Common myeloid progenitor, CD34-positive (primary cell): ENCODE data around the gene ACO2.
A peak's percentile ranks its signal among the peaks of the same experiment; 100 is the strongest.

Experiments
- CTCF ChIA-PET: fragments of 350-600 bp; sonication (Branson Sonifier 250); formaldehyde crosslinking; loops from one replicate; lab custom pipeline; 2021; ENCODE audit warnings: antibody characterized with exemption; lab: Charles Lee
- POLR2A ChIA-PET: fragments of 350-600 bp; sonication (Branson Sonifier 250); formaldehyde crosslinking; loops from one replicate; lab custom pipeline; 2021; ENCODE audit warnings: antibody characterized with exemption; lab: Charles Lee
- DNase-seq, 3 donors: peaks; one replicate each; pipeline versions ENCODE4 v3.0.0 to v3.0.0-alpha.2; 2013
- H3K27ac ChIP-seq, 2 experiments: 1 replicate in 1 of 2; 2 replicates in 1 of 2; pipeline ENCODE4 v1.7.0; 2013; ENCODE audit warnings: inconsistent platforms in 2 of 2, low read length in 2 of 2, mild to moderate bottlenecking in 2 of 2, low read depth in 1 of 2, moderate library complexity in 1 of 2; ENCODE audit not compliant: severe bottlenecking in 2 of 2, insufficient read depth in 1 of 2, poor library complexity in 1 of 2
- H3K27me3 ChIP-seq, 5 experiments: replicated peaks in 2 of 5; 1 replicate in 3 of 5; 2 replicates in 2 of 5; pipeline versions ENCODE4 v1.6.1 to v1.7.0; 2013; ENCODE audit warnings: low read length in 4 of 5, mild to moderate bottlenecking in 2 of 5, moderate library complexity in 2 of 5, inconsistent platforms in 1 of 5; ENCODE audit not compliant: insufficient read depth in 5 of 5, control insufficient read depth in 4 of 5
- H3K36me3 ChIP-seq, 4 experiments: 1 replicate in 2 of 4; 2 replicates in 2 of 4; pipeline versions ENCODE4 v1.6.1 to v1.7.0; 2013; ENCODE audit warnings: low read length in 3 of 4, control low read depth in 1 of 4, mild to moderate bottlenecking in 1 of 4; ENCODE audit not compliant: control insufficient read depth in 4 of 4, insufficient read depth in 4 of 4
- H3K4me1 ChIP-seq, 4 experiments: 1 replicate in 3 of 4; 2 replicates in 1 of 4; pipeline versions ENCODE4 v1.6.1 to v1.7.1; 2013; ENCODE audit warnings: low read length in 3 of 4, mild to moderate bottlenecking in 3 of 4, control low read depth in 1 of 4, inconsistent platforms in 1 of 4, moderate library complexity in 1 of 4; ENCODE audit not compliant: control insufficient read depth in 4 of 4, insufficient read depth in 4 of 4; ENCODE audit errors: control extremely low read depth in 1 of 4
- H3K4me3 ChIP-seq, 7 experiments: 1 replicate in 4 of 7; 2 replicates in 3 of 7; pipeline versions ENCODE4 v1.5.1 to v1.7.0; 2013; ENCODE audit warnings: mild to moderate bottlenecking in 7 of 7, low read length in 6 of 7, moderate library complexity in 6 of 7, inconsistent platforms in 2 of 7, low read depth in 2 of 7, control low read depth in 1 of 7; ENCODE audit not compliant: insufficient read depth in 4 of 7, control insufficient read depth in 1 of 7; ENCODE audit errors: extremely low read depth in 1 of 7
- H3K9me3 ChIP-seq, 5 experiments: 1 replicate in 4 of 5; 2 replicates in 1 of 5; pipeline versions ENCODE4 v1.6.1 to v1.7.1; 2013; ENCODE audit warnings: low read length in 4 of 5, mild to moderate bottlenecking in 2 of 5, inconsistent platforms in 1 of 5, low read depth in 1 of 5, moderate library complexity in 1 of 5; ENCODE audit not compliant: control insufficient read depth in 4 of 5, insufficient read depth in 2 of 5; ENCODE audit errors: control extremely low read depth in 1 of 5
- WGBS: methylation state at CpG from one replicate; pipeline ENCODE4 v1.1.5; 2013; ENCODE audit not compliant: insufficient coverage; 5-methylcytosine and 5-hydroxymethylcytosine counted together

ACO2 gene

DNA sequence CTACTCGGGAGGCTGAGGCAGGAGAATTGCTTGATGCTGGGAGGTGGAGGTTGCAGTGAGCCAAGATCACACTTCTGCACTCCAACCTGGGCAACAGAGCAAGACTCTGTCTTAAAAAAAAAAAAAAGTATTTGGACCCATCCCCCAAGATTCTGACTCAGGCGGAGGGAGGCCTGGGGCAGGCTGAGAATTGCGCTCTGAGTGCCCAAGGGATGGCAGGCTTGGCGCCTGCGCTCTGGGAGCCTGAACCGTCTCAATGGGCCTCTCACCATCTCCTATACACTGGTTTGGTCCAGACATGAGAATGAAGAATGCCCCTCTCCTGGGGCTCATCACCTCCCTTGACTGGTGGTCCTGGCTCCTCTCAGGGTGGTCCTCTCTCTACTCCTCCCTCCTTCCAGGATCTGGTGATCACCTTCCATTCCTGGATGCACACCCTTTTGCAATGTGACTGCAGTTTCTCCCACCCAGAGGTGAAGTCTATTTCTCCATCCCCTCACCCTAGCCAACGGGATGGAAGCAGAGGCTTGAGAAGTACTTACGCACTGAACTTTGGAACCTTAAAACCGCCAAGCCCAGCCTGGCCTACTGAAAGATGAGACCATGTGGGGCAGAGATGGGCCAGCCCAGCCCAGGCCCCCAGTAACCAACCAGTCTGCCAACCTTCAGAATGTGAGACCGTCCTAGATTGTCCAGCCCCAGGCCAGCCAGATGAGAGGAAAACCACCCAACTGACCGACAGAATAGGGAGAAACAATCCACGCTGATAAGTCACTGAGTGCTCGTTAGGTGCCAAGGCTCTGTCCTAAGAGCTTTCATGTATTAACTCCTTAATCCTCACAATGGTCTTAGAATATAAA is 70.5 kb downstream of the ACO2 start:
- H3K4me1 ChIP-seq = peaks cover 2 to 19% (median 15%) of the 10 kb centered on the region in 4 experiments
- no peaks in the 10 kb centered on the region for H3K9me3 ChIP-seq
- ChIA-PET POLR2A (no interaction called here), CTCF (interaction anchor here (1.3 to 1.6 kb wide), 2 partner anchors 18 to 133 kb away, joined by 3 to 4 read pairs; no protein-coding TSS in a partner anchor)
- H3K27ac ChIP-seq = no peak overlapping the region
- WGBS = 98% methylated on average over 12 of the region's 13 CpGs
- no peaks in the 10 kb centered on the region for H3K27me3 ChIP-seq
- H3K36me3 ChIP-seq = peaks cover 2 to 37% (median 22%) of the 10 kb centered on the region in 4 experiments
- H3K4me3 ChIP-seq = no peak overlapping the region
- DNase-seq = no peak

DNA sequence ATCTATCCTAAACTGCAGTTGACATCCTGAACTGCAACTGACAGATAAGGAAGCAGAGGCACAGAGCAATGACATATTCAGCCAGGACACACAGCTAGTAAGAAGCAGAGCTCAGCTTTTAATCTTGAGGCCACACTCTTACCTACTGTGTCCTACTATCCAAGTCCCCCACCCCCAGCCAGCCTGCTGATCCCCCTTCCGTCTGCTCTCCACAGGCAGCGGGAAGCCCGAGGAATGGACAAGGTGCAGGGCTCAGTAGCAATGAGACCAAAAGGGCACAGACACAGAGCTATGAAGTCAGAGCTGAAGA is 71.0 kb downstream of the ACO2 start:
- POLR2A ChIA-PET = no interaction called here
- WGBS = 97% methylated on average over 3 of the region's 3 CpGs

DNA sequence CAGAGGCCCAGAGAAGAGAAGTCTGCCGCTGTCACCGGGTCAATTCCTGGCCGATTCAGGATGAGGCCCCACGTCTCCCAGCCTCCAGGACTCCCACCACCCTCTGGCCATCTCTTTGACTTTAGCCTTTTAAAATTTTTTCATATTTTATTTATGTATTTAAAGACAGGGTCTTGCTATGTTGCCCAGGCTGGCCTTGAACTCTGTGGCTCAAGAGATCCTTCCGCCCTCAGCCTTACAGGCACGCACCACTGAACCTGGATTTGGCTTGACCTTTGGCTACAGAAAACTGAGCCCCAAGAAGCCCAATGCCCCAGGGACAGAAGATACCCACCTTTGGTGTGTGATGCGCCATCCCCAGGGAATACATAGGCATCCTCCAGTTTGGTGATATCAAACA is 71.4 kb downstream of the ACO2 start:
- no peak overlapping the region for H3K27ac ChIP-seq
- H3K4me3 ChIP-seq = no peak overlapping the region
- ChIA-PET CTCF (no interaction called here), POLR2A (no interaction called here)
- H3K9me3 ChIP-seq = no peaks in the 10 kb centered on the region
- no peaks in the 10 kb centered on the region for H3K27me3 ChIP-seq
- peaks cover 2 to 27% (median 22%) of the 10 kb centered on the region in 4 experiments for H3K4me1 ChIP-seq
- no peak for DNase-seq
- H3K36me3 ChIP-seq = peaks cover 2 to 37% (median 22%) of the 10 kb centered on the region in 4 experiments
- WGBS = 100% methylated on average over 3 of the region's 7 CpGs

More for the DNA sequence above, 71.0 kb downstream of the ACO2 start:
- H3K4me1 ChIP-seq = peaks cover 2 to 24% (median 20%) of the 10 kb centered on the region in 4 experiments
- no peaks in the 10 kb centered on the region for H3K9me3 ChIP-seq
- no peak overlapping the region for H3K27ac ChIP-seq
- no peak overlapping the region for H3K4me3 ChIP-seq
- CTCF ChIA-PET = no interaction called here
- H3K36me3 ChIP-seq = peaks cover 2 to 37% (median 22%) of the 10 kb centered on the region in 4 experiments
- DNase-seq = peak in 1 of 3 donors; percentile 26
- no peaks in the 10 kb centered on the region for H3K27me3 ChIP-seq

DNA sequence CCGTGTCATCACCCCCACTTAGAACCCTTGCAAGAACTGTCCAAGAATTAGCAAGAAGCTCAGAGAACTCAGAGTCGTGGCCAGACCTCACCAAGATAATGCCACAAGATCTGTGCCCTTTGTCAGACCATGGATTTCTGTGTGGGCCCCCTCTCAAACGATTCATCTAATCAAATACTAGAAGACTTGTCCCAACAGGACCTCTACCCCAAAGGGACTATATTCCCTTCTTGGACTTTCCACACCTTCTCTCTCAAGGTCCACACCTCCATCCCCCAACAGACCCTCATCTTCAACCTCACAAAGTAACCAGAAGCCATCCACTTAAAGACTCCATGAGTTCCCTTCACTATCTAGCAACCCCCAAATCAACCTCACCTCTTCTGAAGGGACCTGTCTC is 72.6 kb downstream of the ACO2 start:
- POLR2A ChIA-PET = no interaction called here
- 78% methylated on average over 3 of the region's 3 CpGs for WGBS
- CTCF ChIA-PET = interaction anchor here (0.6 to 1.7 kb wide), 4 partner anchors 14 to 56 kb away, joined by 3 to 5 read pairs (median 3); no protein-coding TSS in a partner anchor
- Histone ChIP-seq H3K4me1 (peaks cover 2 to 27% (median 22%) of the 10 kb centered on the region in 4 experiments), H3K27ac (no peak overlapping the region), H3K36me3 (peaks cover 2 to 37% (median 22%) of the 10 kb centered on the region in 4 experiments), H3K4me3 (no peak overlapping the region), H3K9me3 (no peaks in the 10 kb centered on the region), H3K27me3 (no peaks in the 10 kb centered on the region)
- no peak for DNase-seq

DNA sequence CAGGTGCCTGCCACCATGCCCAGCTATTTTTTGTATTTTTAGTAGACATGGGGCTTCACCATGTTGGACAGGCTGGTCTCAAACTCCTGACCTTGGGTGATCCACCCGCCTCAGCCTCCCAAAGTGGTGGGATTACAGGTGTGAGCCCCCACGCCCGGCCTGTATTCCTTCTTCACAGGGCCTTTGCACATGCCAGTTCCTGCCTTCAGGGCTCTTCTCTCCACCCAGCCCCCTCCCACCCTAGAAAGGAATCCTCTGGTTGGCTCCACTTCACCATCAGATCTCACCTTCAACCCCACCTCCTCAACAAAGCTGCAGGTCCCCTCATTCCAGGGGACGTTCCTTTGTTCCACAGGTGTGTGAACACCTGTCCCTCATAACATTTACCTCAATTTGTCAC is 73.3 kb downstream of the ACO2 start:
- Histone ChIP-seq H3K36me3 (peaks cover 1 to 32% (median 18%) of the 10 kb centered on the region in 4 experiments), H3K9me3 (no peaks in the 10 kb centered on the region), H3K27ac (no peak overlapping the region), H3K4me1 (peaks cover 2 to 27% (median 22%) of the 10 kb centered on the region in 4 experiments), H3K4me3 (peak overlapping the region in 1 of 7 experiments; percentile 5), H3K27me3 (no peaks in the 10 kb centered on the region)
- 100% methylated on average over 2 of the region's 4 CpGs for WGBS
- ChIA-PET CTCF (interaction anchor here (0.6 to 1.7 kb wide), 4 partner anchors 13 to 398 kb away, joined by 3 to 5 read pairs (median 3); no protein-coding TSS in a partner anchor), POLR2A (no interaction called here)
- DNase-seq = no peak

DNA sequence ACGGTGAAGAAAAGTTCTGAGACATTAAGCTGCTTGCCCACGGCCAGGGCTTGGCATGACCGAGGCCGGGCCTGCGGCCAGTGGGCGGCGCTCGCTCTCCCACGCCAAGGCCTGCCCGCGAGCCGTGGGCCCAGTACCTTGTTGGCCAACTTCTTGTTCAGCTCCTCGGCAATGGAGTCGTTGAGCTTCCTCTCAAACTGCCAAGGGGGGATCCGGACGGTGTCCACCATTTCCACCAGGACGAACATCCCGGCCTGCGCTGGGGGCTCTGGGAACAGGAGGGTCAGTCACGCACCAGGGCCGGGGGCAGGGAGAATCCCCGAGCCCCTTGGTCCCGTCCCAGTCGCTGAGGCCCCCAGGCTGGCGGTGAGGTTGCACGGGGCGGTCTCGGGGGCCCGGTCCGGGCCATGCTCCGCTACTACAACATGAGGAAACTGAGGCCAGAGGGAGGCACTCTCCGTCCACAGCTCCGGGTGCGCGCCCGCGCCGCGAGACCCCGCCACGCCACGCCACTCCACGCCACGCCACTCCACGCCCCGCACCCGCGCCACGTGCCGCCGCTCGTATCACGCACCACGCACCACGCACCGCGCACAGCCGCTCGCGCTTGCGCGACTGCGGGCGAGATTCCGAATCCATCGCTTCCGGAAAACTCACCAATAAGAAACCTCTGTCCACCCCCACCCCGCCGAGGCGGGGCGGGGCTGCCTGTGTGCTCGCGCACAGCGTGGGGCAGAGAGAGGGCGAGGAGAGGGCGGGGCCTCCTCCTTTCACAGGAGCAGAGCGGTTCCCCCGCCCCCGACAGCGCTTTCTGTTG is 75.1 kb downstream of the ACO2 start, which contains the start of gene POLR3H:
Gene POLR3H, minus strand, starts transcription at position 617 of the 817 bp plus-strand sequence. Its CDS starts 369 bp downstream, at position 248.
- H3K27ac ChIP-seq = peak within 1 kb of the TSS in 1 of 2 experiments; percentile 74
- peaks cover 2 to 27% (median 22%) of the 10 kb centered on the region in 4 experiments for H3K4me1 ChIP-seq
- H3K9me3 ChIP-seq = no peaks in the 10 kb centered on the region
- POLR2A ChIA-PET = interaction anchor here (0.6 kb wide), 1 partner anchor 96 kb away, joined by 3 read pairs; no protein-coding TSS in a partner anchor
- CTCF ChIA-PET = interaction anchor here (0.7 to 1.4 kb wide), 11 partner anchors 13 to 140 kb away, joined by 3 to 7 read pairs (median 3); no protein-coding TSS in a partner anchor
- 0% methylated on average over 69 of the region's 80 CpGs for WGBS
- peak within 1 kb of the TSS; percentile 65 to 90 (median 81) for H3K4me3 ChIP-seq
- H3K36me3 ChIP-seq = peaks cover 0 to 23% (median 14%) of the 10 kb centered on the region in 4 experiments
- no peaks in the 10 kb centered on the region for H3K27me3 ChIP-seq
- DNase-seq = peak; percentile 95 to 96 (median 95)
